ENCODE data around the gene TAF9. TPM values are rescaled to one million over a fixed set of nuclear protein-coding genes. Genes with fewer than 3 reads are reported as not detected.
"Not testable (repeated sequence)": the region's sequence is repeated elsewhere in the genome, so short reads cannot be mapped to it uniquely, and the experiment has no call there.

Gene TAF9
- polyA plus RNA-seq, 1 donor from 2014 or later = 197 TPM

DNA sequence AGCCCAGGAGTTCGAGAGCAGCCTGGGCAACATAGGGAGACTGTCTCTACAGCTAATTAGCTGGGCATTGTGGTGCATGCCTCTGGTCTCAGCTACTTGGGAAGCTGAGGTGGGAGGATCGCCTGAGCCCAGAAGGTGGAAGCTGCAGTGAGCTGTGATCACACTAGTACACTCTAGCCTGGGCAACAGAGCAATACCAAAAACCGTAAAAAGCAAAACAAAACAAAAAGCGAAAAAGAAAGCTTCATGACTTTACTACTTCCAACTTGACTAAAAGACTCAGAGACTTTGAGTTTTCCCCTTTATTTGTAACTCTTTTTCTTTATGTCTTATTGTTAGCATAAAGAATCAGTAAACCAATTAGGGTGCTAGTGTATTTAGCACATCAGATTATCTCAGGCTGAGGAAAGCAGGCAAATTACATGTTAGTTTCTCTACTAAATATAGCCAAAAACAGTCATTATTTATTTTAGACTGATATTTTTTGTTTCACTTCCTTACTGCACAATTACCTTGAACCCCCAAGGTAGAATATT is 5.7 kb upstream of the TAF9 start:
- TF ChIP-seq RAD21 (conservative IDR thresholded peaks at IDR 0.05) = no peak
- no peak for TF ChIP-seq SMC3 (conservative IDR thresholded peaks at IDR 0.05; ENCODE audit: poor library complexity)
- no peak for TF ChIP-seq EZH2 (IDR thresholded peaks at IDR 0.05; ENCODE audit: borderline replicate concordance, insufficient read depth, low read length, poor library complexity, severe bottlenecking)
- no peak for TF ChIP-seq MXI1 (conservative IDR thresholded peaks at IDR 0.05; ENCODE audit: poor library complexity, severe bottlenecking)
- TF ChIP-seq EP300 (conservative IDR thresholded peaks at IDR 0.05; ENCODE audit: poor library complexity, severe bottlenecking) = no peak
- TF ChIP-seq, protein P1, sequence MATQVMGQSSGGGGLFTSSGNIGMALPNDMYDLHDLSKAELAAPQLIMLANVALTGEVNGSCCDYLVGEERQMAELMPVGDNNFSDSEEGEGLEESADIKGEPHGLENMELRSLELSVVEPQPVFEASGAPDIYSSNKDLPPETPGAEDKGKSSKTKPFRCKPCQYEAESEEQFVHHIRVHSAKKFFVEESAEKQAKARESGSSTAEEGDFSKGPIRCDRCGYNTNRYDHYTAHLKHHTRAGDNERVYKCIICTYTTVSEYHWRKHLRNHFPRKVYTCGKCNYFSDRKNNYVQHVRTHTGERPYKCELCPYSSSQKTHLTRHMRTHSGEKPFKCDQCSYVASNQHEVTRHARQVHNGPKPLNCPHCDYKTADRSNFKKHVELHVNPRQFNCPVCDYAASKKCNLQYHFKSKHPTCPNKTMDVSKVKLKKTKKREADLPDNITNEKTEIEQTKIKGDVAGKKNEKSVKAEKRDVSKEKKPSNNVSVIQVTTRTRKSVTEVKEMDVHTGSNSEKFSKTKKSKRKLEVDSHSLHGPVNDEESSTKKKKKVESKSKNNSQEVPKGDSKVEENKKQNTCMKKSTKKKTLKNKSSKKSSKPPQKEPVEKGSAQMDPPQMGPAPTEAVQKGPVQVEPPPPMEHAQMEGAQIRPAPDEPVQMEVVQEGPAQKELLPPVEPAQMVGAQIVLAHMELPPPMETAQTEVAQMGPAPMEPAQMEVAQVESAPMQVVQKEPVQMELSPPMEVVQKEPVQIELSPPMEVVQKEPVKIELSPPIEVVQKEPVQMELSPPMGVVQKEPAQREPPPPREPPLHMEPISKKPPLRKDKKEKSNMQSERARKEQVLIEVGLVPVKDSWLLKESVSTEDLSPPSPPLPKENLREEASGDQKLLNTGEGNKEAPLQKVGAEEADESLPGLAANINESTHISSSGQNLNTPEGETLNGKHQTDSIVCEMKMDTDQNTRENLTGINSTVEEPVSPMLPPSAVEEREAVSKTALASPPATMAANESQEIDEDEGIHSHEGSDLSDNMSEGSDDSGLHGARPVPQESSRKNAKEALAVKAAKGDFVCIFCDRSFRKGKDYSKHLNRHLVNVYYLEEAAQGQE (IDR thresholded peaks at IDR 0.05; ENCODE audit: borderline replicate concordance) = no peak
- Histone ChIP-seq H3K4me2 (ENCODE audit: low read length) (no peak overlapping the region), H3K9me3 (ENCODE audit: low read length) (no peaks in the 10 kb centered on the region), H3K4me3 (ENCODE audit: low read length) (no peak overlapping the region), H3K9me2 (ENCODE audit: insufficient read depth, low read length) (no peaks in the 10 kb centered on the region), H3K36me3 (ENCODE audit: insufficient read depth, low read length) (no peaks in the 10 kb centered on the region), H3K79me2 (replicated peaks; ENCODE audit: insufficient read depth, low read length) (peaks cover 26% of the 10 kb centered on the region), H2AFZ (ENCODE audit: low read depth, low read length) (no peak overlapping the region), H3K27me3 (ENCODE audit: insufficient read depth, low read depth, low read length) (no peaks in the 10 kb centered on the region), H4K20me1 (ENCODE audit: insufficient read depth) (no peaks in the 10 kb centered on the region), H3F3A (ENCODE audit: insufficient read depth, low read length, poor library complexity, severe bottlenecking) (no peaks in the 10 kb centered on the region), H3K27ac (ENCODE audit: low read length) (no peak overlapping the region), H3K9ac (ENCODE audit: low read length) (no peak overlapping the region)

DNA sequence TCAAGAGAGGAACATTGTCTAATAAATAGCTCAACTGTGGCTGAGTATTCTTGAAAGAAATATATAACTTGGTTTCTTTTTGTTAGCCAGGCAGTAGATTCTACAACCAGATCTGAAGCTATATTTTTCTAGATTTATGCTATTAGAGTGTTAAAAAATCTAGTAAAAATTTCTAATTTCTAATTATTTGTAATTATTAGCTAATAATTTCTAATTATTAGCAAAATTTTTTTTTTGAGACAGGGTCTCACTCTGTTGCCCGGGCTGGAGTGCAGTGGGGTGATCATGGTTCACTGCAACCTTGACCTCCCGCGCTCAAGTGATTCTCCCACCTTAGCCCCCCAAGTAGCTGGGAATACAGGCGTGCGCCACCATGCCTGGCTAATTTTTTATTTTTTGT is 3.1 kb upstream of the TAF9 start:
- Histone ChIP-seq H4K20me1 (ENCODE audit: insufficient read depth) (no peaks in the 10 kb centered on the region), H3K79me2 (replicated peaks; ENCODE audit: insufficient read depth, low read length) (peaks cover 43% of the 10 kb centered on the region), H3K4me2 (ENCODE audit: low read length) (peak overlapping the region; percentile 47), H3K9ac (ENCODE audit: low read length) (no peak overlapping the region), H3K36me3 (ENCODE audit: insufficient read depth, low read length) (no peaks in the 10 kb centered on the region), H3K9me3 (ENCODE audit: low read length) (no peaks in the 10 kb centered on the region), H3F3A (ENCODE audit: insufficient read depth, low read length, poor library complexity, severe bottlenecking) (no peaks in the 10 kb centered on the region), H3K9me2 (ENCODE audit: insufficient read depth, low read length) (no peaks in the 10 kb centered on the region), H3K27ac (ENCODE audit: low read length) (no peak overlapping the region), H2AFZ (ENCODE audit: low read depth, low read length) (no peak overlapping the region), H3K4me3 (ENCODE audit: low read length) (peak overlapping the region; percentile 92), H3K27me3 (ENCODE audit: insufficient read depth, low read depth, low read length) (no peaks in the 10 kb centered on the region)
- no peak for TF ChIP-seq EP300 (conservative IDR thresholded peaks at IDR 0.05; ENCODE audit: poor library complexity, severe bottlenecking)
- no peak for TF ChIP-seq POLR2AphosphoS5 (IDR thresholded peaks at IDR 0.05)

DNA sequence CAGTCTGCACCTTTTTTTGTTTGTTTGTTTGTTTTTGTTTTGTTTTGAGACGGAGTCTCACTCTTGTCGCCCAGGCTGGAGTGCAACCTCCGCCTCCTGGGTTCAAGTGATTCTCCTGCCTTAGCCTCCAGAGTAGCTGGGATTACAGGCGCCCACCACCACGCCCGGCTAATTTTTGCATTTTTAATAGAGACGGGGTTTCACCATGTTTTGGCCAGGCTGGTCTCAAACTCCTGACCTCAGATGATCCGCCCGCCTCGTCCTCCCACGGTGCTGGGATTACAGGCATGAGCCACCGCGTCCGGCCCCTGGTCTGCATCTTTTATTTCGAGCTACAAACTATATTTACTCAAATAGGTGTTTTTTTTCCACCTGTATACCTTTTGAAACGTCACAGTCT is 1.0 kb upstream of the TAF9 start:
- H2AFZ ChIP-seq (ENCODE audit: low read depth, low read length) = peak overlapping the region; percentile 98
- H3K4me2 ChIP-seq (ENCODE audit: low read length) = peak overlapping the region; percentile 84
- not testable (repeated sequence) for H3F3A ChIP-seq (ENCODE audit: insufficient read depth, low read length, poor library complexity, severe bottlenecking); H3K9me3 ChIP-seq (ENCODE audit: low read length); H4K20me1 ChIP-seq (ENCODE audit: insufficient read depth); H3K27me3 ChIP-seq (ENCODE audit: insufficient read depth, low read depth, low read length); H3K36me3 ChIP-seq (ENCODE audit: insufficient read depth, low read length); H3K9me2 ChIP-seq (ENCODE audit: insufficient read depth, low read length)
- H3K79me2 ChIP-seq (replicated peaks; ENCODE audit: insufficient read depth, low read length) = peaks cover 48% of the 10 kb centered on the region
- H3K9ac ChIP-seq (ENCODE audit: low read length) = peak overlapping the region; percentile 87
- peak overlapping the region; percentile 92 for H3K4me3 ChIP-seq (ENCODE audit: low read length)
- peak overlapping the region; percentile 92 for H3K27ac ChIP-seq (ENCODE audit: low read length)
